Testis (tissue), 2 donors: Measurements from ENCODE around the gene HUS1B.

Experiments
- POLR2A ChIP-seq: fragments of 450-650 bp; IDR thresholded peaks from one replicate; pipeline ENCODE4 v1.6.1; 2017; ENCODE audit warnings: antibody characterized with exemption, mild to moderate bottlenecking, moderate library complexity
- TF ChIP-seq, protein P1 (sequence below), 3 experiments: fragments of 450-650 bp in 2 of 3; fragments of 200-600 bp in 1 of 3; sonication (generic) in 1 of 3; IDR thresholded peaks; one replicate each; pipeline ENCODE4 v1.5.1; 2016 to 2019; ENCODE audit warnings: antibody characterized with exemption in 3 of 3, mild to moderate bottlenecking in 2 of 3, moderate library complexity in 1 of 3

GRCh38 chr6:701700-702479, 45.0 kb upstream of the HUS1B start:
- TF ChIP-seq, protein P1, sequence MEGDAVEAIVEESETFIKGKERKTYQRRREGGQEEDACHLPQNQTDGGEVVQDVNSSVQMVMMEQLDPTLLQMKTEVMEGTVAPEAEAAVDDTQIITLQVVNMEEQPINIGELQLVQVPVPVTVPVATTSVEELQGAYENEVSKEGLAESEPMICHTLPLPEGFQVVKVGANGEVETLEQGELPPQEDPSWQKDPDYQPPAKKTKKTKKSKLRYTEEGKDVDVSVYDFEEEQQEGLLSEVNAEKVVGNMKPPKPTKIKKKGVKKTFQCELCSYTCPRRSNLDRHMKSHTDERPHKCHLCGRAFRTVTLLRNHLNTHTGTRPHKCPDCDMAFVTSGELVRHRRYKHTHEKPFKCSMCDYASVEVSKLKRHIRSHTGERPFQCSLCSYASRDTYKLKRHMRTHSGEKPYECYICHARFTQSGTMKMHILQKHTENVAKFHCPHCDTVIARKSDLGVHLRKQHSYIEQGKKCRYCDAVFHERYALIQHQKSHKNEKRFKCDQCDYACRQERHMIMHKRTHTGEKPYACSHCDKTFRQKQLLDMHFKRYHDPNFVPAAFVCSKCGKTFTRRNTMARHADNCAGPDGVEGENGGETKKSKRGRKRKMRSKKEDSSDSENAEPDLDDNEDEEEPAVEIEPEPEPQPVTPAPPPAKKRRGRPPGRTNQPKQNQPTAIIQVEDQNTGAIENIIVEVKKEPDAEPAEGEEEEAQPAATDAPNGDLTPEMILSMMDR (IDR thresholded peaks at IDR 0.05), result no peak
- no peak for TF ChIP-seq POLR2A
